ENCODE results near the gene SPEG. TPM values are rescaled to one million over a fixed set of nuclear protein-coding genes. Genes with fewer than 3 reads are reported as not detected.

The SPEG gene
- total RNA-seq, 1 donor from 2014 or later = 390 TPM

DNA sequence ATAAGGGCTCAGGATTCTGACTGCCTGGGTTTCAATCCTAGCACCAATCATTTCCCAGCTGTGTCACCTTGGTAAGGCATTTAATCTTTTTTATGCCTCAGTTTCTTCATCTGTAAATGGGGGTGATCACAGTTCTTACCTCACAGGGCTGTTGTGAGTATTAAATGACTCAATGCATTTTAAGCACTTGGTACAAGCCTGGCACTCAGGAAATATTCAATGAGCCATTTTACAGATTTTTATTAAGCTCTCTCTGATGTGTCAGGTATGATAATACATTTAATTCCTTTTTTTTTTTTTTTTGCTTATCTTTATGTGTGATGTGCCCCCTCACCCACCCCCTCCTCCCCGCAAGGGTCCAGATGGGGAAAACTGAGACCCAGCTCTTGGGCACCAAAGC lies 12.0 kb downstream of the SPEG start:
- Histone ChIP-seq H3K27me3 (no peaks in the 10 kb centered on the region), H3K9me3 (no peaks in the 10 kb centered on the region), H3K27ac (peak overlapping the region; percentile 91 to 94), H3K36me3 (peaks cover 33 to 39% of the 10 kb centered on the region in 2 donors), H3K4me3 (peak overlapping the region in 1 of 2 donors; percentile 85), H3K4me1 (peaks cover 43 to 80% of the 10 kb centered on the region in 2 donors)
- no peak for DNase-seq (ENCODE audit: low spot score in 2 of 2)
- TF ChIP-seq, protein P1, sequence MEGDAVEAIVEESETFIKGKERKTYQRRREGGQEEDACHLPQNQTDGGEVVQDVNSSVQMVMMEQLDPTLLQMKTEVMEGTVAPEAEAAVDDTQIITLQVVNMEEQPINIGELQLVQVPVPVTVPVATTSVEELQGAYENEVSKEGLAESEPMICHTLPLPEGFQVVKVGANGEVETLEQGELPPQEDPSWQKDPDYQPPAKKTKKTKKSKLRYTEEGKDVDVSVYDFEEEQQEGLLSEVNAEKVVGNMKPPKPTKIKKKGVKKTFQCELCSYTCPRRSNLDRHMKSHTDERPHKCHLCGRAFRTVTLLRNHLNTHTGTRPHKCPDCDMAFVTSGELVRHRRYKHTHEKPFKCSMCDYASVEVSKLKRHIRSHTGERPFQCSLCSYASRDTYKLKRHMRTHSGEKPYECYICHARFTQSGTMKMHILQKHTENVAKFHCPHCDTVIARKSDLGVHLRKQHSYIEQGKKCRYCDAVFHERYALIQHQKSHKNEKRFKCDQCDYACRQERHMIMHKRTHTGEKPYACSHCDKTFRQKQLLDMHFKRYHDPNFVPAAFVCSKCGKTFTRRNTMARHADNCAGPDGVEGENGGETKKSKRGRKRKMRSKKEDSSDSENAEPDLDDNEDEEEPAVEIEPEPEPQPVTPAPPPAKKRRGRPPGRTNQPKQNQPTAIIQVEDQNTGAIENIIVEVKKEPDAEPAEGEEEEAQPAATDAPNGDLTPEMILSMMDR (IDR thresholded peaks at IDR 0.05) = no peak
- intact Hi-C loops (cut with DNase I) = no loop called here

DNA sequence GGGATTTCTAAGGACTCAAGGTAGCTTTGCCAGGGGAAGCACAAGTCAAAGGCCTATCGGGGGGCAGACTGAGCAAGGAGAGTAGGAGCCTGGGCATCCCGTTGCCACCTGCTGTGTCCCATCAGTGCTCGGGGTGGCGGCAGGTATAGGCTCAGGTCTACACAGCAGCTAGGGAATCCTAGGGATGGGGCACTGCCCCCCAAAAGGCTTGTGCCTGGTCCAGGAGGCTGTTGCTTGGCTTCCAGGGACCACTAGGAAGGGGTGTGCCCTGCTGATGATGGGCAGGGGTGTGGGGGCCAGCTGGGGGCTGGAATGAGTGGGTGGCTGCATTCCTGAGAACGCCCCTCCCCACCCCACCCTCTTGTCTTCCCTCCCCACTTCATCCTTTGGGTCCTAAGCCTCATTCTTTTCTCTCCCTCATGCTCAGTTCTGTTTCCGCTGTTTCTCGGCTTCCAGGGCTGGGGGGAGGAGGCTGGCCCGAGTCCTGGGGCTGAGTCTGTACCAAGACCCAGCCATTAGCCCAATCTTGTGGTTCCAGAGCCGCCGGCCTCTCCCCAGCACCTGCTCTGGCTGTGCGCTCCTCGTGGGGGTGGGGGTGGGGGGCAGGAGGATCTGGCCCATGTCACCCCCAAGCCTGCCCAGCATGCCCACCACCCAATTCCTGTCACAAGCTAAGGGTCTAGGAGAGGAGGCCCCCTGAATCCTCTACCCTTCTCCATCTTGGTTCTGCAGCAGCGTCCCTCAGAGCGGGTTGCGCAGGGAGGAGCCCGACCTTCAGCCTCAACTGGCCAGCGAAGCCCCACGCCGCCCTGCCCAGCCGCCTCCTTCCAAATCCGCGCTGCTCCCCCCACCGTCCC lies 12.8 kb downstream of the SPEG start:
- Histone ChIP-seq H3K36me3 (peaks cover 33 to 39% of the 10 kb centered on the region in 2 donors), H3K27me3 (no peaks in the 10 kb centered on the region), H3K4me1 (peaks cover 43 to 88% of the 10 kb centered on the region in 2 donors), H3K4me3 (peak overlapping the region; percentile 14 to 85), H3K27ac (peak overlapping the region; percentile 91 to 94), H3K9me3 (no peaks in the 10 kb centered on the region)
- TF ChIP-seq, protein P1 (IDR thresholded peaks at IDR 0.05) = no peak
- peak in 1 of 2 donors; percentile 86 for DNase-seq (ENCODE audit: low spot score in 2 of 2)
- intact Hi-C loops (cut with DNase I) = no loop called here

DNA sequence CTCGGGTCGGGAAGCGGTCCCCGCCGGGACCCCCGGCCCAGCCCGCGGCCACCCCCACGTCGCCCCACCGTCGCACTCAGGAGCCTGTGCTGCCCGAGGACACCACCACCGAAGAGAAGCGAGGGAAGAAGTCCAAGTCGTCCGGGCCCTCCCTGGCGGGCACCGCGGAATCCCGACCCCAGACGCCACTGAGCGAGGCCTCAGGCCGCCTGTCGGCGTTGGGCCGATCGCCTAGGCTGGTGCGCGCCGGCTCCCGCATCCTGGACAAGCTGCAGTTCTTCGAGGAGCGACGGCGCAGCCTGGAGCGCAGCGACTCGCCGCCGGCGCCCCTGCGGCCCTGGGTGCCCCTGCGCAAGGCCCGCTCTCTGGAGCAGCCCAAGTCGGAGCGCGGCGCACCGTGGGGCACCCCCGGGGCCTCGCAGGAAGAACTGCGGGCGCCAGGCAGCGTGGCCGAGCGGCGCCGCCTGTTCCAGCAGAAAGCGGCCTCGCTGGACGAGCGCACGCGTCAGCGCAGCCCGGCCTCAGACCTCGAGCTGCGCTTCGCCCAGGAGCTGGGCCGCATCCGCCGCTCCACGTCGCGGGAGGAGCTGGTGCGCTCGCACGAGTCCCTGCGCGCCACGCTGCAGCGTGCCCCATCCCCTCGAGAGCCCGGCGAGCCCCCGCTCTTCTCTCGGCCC lies 13.6 kb downstream of the SPEG start:
- Histone ChIP-seq H3K4me3 (peak overlapping the region; percentile 14 to 85), H3K36me3 (peaks cover 31 to 39% of the 10 kb centered on the region in 2 donors), H3K9me3 (no peaks in the 10 kb centered on the region), H3K27me3 (no peaks in the 10 kb centered on the region), H3K4me1 (peaks cover 43 to 89% of the 10 kb centered on the region in 2 donors), H3K27ac (peak overlapping the region; percentile 91 to 94)
- TF ChIP-seq, protein P1 (IDR thresholded peaks at IDR 0.05) = no peak
- intact Hi-C loops (cut with DNase I) = no loop called here
- no peak for DNase-seq (ENCODE audit: low spot score in 2 of 2)

DNA sequence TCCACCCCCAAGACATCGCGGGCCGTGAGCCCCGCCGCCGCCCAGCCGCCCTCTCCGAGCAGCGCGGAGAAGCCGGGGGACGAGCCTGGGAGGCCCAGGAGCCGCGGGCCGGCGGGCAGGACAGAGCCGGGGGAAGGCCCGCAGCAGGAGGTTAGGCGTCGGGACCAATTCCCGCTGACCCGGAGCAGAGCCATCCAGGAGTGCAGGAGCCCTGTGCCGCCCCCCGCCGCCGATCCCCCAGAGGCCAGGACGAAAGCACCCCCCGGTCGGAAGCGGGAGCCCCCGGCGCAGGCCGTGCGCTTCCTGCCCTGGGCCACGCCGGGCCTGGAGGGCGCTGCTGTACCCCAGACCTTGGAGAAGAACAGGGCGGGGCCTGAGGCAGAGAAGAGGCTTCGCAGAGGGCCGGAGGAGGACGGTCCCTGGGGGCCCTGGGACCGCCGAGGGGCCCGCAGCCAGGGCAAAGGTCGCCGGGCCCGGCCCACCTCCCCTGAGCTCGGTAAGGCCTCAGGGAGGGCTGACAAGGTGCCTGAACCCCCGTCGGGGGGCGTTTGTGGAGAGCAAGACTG lies 14.2 kb downstream of the SPEG start:
- H3K9me3 ChIP-seq = no peaks in the 10 kb centered on the region
- intact Hi-C loops (cut with DNase I) = no loop called here
- peaks cover 48 to 90% of the 10 kb centered on the region in 2 donors for H3K4me1 ChIP-seq
- H3K4me3 ChIP-seq = peak overlapping the region; percentile 14 to 85
- H3K27ac ChIP-seq = peak overlapping the region; percentile 91 to 94
- peaks cover 31 to 39% of the 10 kb centered on the region in 2 donors for H3K36me3 ChIP-seq
- no peaks in the 10 kb centered on the region for H3K27me3 ChIP-seq
- no peak for DNase-seq (ENCODE audit: low spot score in 2 of 2)
- TF ChIP-seq, protein P1 (IDR thresholded peaks at IDR 0.05) = no peak

DNA sequence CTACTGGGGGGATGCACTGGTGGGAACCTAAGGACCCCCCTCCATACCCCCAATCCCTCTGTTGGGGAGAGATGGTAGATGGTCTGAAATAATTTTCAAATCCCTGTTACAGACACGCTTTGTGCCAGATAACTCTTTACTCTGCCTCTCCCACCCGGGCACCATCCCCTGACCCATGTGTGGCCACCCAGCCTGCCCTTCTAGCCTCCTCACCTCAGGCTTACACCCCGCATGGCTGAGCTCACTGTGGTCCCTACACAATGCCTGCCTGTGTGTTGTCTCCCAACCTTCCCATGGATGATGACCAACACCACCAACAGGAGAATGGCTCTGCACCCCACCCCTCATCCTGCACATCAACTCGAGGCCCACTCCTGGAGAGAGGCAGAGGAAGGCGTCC lies 15.0 kb downstream of the SPEG start:
- intact Hi-C loops (cut with DNase I) = loop anchor here (5.0 kb wide), 1 partner anchor 172 kb away; the partner anchor contains the start of gene DNAJB2
- no peaks in the 10 kb centered on the region for H3K9me3 ChIP-seq
- peak overlapping the region; percentile 91 to 94 for H3K27ac ChIP-seq
- H3K36me3 ChIP-seq = peaks cover 34 to 39% of the 10 kb centered on the region in 2 donors
- TF ChIP-seq, protein P1 (IDR thresholded peaks at IDR 0.05) = no peak
- peak overlapping the region; percentile 14 to 85 for H3K4me3 ChIP-seq
- no peaks in the 10 kb centered on the region for H3K27me3 ChIP-seq
- H3K4me1 ChIP-seq = peaks cover 54 to 91% of the 10 kb centered on the region in 2 donors
- DNase-seq (ENCODE audit: low spot score in 2 of 2) = no peak
